ENCODE measurements around the gene KCNJ14.

Gene KCNJ14

DNA sequence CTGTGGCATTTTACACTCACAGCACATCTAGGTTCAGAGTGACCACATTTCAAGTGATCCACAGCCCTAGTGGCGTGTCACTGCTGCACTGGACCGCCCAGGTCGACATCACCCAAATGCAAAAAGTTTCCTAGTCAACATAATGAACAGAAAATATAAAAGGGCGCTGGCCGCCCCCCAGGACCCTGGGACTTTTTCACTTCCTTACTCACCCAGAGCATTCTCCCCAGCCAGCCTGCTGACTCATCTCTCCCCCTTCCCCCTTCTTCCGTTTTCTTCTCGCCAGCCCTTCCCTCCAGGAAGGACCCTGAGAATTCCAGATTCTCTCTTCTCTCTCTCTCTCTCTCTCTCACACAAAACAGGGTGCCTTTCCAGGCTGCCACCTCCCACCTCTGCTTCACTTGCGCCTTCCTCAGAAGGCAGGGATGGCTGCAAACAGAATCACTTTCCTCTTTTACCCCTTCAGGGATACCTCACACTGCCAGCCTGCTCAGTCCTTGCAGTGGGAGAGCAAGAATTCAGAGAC is 30.6 kb upstream of the KCNJ14 start:
- H3F3A ChIP-seq (ENCODE audit: insufficient read depth, low read length), result no peaks in the 10 kb centered on the region

DNA sequence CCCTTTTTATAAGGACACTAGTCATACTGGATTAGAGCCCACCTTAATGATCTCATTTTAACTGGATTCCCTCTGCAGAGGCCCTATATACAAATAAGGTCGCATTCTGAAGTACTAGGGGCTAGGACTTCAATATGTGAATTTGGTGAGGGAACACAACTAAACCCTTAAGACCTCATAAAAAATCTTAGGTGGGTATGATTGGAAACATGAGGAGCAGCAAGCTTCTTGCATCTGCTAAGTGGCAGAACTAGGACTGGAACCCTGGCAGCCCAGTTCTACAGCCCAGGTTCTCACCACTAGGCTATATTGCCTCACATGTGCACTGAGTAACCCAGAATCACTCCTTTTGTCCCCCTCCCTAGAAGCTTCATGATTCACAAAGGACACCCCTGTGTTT is 26.7 kb upstream of the KCNJ14 start:
- H3K9ac ChIP-seq (ENCODE audit: low read length), result no peak overlapping the region
- no peak overlapping the region for H2AFZ ChIP-seq (ENCODE audit: low read length)
- no peaks in the 10 kb centered on the region for H3K79me2 ChIP-seq (ENCODE audit: low read length)
- H3K9me2 ChIP-seq (replicated peaks; ENCODE audit: insufficient read depth, low read length), result no peaks in the 10 kb centered on the region
- no peaks in the 10 kb centered on the region for H3K27me3 ChIP-seq (replicated peaks; ENCODE audit: insufficient read depth, low read length)
- H3F3A ChIP-seq (ENCODE audit: insufficient read depth, low read length), result no peaks in the 10 kb centered on the region
- no peaks in the 10 kb centered on the region for H3K9me3 ChIP-seq (replicated peaks; ENCODE audit: insufficient read depth, low read length)
- H4K20me1 ChIP-seq (ENCODE audit: insufficient read depth, low read length), result no peaks in the 10 kb centered on the region
- H3K4me3 ChIP-seq (ENCODE audit: low read length), result no peak overlapping the region
- H3K4me1 ChIP-seq (ENCODE audit: low read length), result no peaks in the 10 kb centered on the region
- H3K36me3 ChIP-seq (replicated peaks; ENCODE audit: insufficient read depth, low read length), result no peaks in the 10 kb centered on the region
- H3K27ac ChIP-seq (ENCODE audit: low read length), result no peak overlapping the region
- no peak for DNase-seq
- no peak overlapping the region for H3K4me2 ChIP-seq (ENCODE audit: low read depth, low read length)
- TF ChIP-seq EZH2phosphoT487 (IDR thresholded peaks at IDR 0.05; ENCODE audit: low read length) (no peak), EZH2 (optimal IDR thresholded peaks at IDR 0.05; ENCODE audit: low read depth, low read length) (no peak)
- TF ChIP-seq, protein P1, sequence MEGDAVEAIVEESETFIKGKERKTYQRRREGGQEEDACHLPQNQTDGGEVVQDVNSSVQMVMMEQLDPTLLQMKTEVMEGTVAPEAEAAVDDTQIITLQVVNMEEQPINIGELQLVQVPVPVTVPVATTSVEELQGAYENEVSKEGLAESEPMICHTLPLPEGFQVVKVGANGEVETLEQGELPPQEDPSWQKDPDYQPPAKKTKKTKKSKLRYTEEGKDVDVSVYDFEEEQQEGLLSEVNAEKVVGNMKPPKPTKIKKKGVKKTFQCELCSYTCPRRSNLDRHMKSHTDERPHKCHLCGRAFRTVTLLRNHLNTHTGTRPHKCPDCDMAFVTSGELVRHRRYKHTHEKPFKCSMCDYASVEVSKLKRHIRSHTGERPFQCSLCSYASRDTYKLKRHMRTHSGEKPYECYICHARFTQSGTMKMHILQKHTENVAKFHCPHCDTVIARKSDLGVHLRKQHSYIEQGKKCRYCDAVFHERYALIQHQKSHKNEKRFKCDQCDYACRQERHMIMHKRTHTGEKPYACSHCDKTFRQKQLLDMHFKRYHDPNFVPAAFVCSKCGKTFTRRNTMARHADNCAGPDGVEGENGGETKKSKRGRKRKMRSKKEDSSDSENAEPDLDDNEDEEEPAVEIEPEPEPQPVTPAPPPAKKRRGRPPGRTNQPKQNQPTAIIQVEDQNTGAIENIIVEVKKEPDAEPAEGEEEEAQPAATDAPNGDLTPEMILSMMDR (IDR thresholded peaks at IDR 0.05; ENCODE audit: low read length), result no peak

More for the DNA sequence above, 30.6 kb upstream of the KCNJ14 start:
- Histone ChIP-seq H2AFZ (ENCODE audit: low read length) (no peak overlapping the region), H3K9ac (ENCODE audit: low read length) (no peak overlapping the region), H3K36me3 (replicated peaks; ENCODE audit: insufficient read depth, low read length) (no peaks in the 10 kb centered on the region), H3K4me1 (ENCODE audit: low read length) (no peaks in the 10 kb centered on the region), H3K9me3 (replicated peaks; ENCODE audit: insufficient read depth, low read length) (no peaks in the 10 kb centered on the region), H3K27me3 (replicated peaks; ENCODE audit: insufficient read depth, low read length) (no peaks in the 10 kb centered on the region), H3K79me2 (ENCODE audit: low read length) (no peaks in the 10 kb centered on the region), H3K27ac (ENCODE audit: low read length) (no peak overlapping the region), H3K4me2 (ENCODE audit: low read depth, low read length) (peak overlapping the region; percentile 18; the same call in 1 of the 2 replicates), H3K9me2 (replicated peaks; ENCODE audit: insufficient read depth, low read length) (no peaks in the 10 kb centered on the region), H4K20me1 (ENCODE audit: insufficient read depth, low read length) (no peaks in the 10 kb centered on the region), H3K4me3 (ENCODE audit: low read length) (no peak overlapping the region)
- TF ChIP-seq EZH2phosphoT487 (IDR thresholded peaks at IDR 0.05; ENCODE audit: low read length), result no peak
- TF ChIP-seq EZH2 (optimal IDR thresholded peaks at IDR 0.05; ENCODE audit: low read depth, low read length), result no peak
- TF ChIP-seq, protein P1 (IDR thresholded peaks at IDR 0.05; ENCODE audit: low read length), result no peak
- no peak for DNase-seq

DNA sequence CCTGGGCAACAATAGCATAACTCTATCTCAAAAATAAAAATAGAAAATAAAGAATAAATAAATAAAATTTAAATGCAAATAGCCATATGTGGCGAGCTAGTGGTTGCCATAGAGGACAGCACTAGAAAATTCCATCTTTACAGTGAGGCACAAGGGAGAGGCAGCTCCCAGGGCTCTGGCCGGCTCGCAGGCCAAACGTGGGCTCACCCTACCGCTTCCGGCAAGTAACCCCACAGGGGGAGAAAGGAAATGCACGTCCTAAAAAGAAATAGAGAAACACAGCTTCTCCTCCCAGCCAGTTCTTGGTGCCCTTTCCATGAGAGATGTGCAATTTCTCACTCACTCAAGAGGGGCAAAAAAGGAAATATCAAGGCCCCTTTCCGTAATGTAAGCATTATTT is 22.0 kb upstream of the KCNJ14 start:
- TF ChIP-seq EZH2 (optimal IDR thresholded peaks at IDR 0.05; ENCODE audit: low read depth, low read length), result no peak
- TF ChIP-seq, protein P1 (IDR thresholded peaks at IDR 0.05; ENCODE audit: low read length), result no peak
- Histone ChIP-seq H3K4me2 (ENCODE audit: low read depth, low read length) (no peak overlapping the region), H3K4me1 (ENCODE audit: low read length) (no peaks in the 10 kb centered on the region), H3K27me3 (replicated peaks; ENCODE audit: insufficient read depth, low read length) (no peaks in the 10 kb centered on the region), H3K36me3 (replicated peaks; ENCODE audit: insufficient read depth, low read length) (no peaks in the 10 kb centered on the region), H2AFZ (ENCODE audit: low read length) (no peak overlapping the region), H3K9me2 (replicated peaks; ENCODE audit: insufficient read depth, low read length) (no peaks in the 10 kb centered on the region), H3K27ac (ENCODE audit: low read length) (no peak overlapping the region), H3F3A (ENCODE audit: insufficient read depth, low read length) (no peaks in the 10 kb centered on the region), H3K79me2 (ENCODE audit: low read length) (no peaks in the 10 kb centered on the region), H3K9ac (ENCODE audit: low read length) (no peak overlapping the region), H4K20me1 (ENCODE audit: insufficient read depth, low read length) (no peaks in the 10 kb centered on the region), H3K9me3 (replicated peaks; ENCODE audit: insufficient read depth, low read length) (no peaks in the 10 kb centered on the region), H3K4me3 (ENCODE audit: low read length) (no peak overlapping the region)
- no peak for DNase-seq
